MM.1S (cell line): ENCODE measurements around the gene GRID2IP.

Experiments
- DNase-seq: peaks from one replicate; pipeline ENCODE4 v3.0.0-alpha.2; 2015
- H2AFZ ChIP-seq: fragments of 300-600 bp; sonication (generic); 2 replicates; pipeline ENCODE4 v1.6.0; 2016; ENCODE audit warnings: antibody characterized with exemption, low read length
- H3F3A ChIP-seq: fragments of 300-600 bp; sonication (generic); 2 replicates; pipeline ENCODE4 v1.6.1; 2016; ENCODE audit warnings: mild to moderate bottlenecking, antibody characterized with exemption, low read length, moderate library complexity, mixed read lengths; ENCODE audit not compliant: insufficient read depth
- H3K27ac ChIP-seq: fragments of 300-600 bp; sonication (generic); 2 replicates; pipeline ENCODE4 v1.5.1; 2016; ENCODE audit warnings: mild to moderate bottlenecking, low read length
- H3K27me3 ChIP-seq: fragments of 300-600 bp; sonication (generic); replicated peaks from 2 replicates; pipeline ENCODE4 v1.6.0; 2016; ENCODE audit warnings: low read length; ENCODE audit not compliant: insufficient read depth
- H3K36me3 ChIP-seq: fragments of 300-600 bp; sonication (generic); replicated peaks from 2 replicates; pipeline ENCODE4 v1.6.1; 2016; ENCODE audit warnings: mild to moderate bottlenecking, low read length, mixed read lengths; ENCODE audit not compliant: insufficient read depth
- H3K4me1 ChIP-seq: fragments of 300-600 bp; sonication (generic); 2 replicates; pipeline ENCODE4 v1.6.1; 2016; ENCODE audit warnings: low read length, mixed read lengths
- H3K4me2 ChIP-seq: fragments of 300-600 bp; sonication (generic); 2 replicates; pipeline ENCODE4 v1.6.0; 2016; ENCODE audit warnings: low read depth, low read length
- H3K4me3 ChIP-seq: fragments of 300-600 bp; sonication (generic); 2 replicates; pipeline ENCODE4 v1.5.1; 2016; ENCODE audit warnings: low read length, mixed read lengths
- H3K79me2 ChIP-seq: fragments of 300-600 bp; sonication (generic); 2 replicates; pipeline ENCODE4 v1.6.1; 2016; ENCODE audit warnings: mixed run types, low read length, mixed read lengths
- H3K9ac ChIP-seq: fragments of 300-600 bp; sonication (generic); 2 replicates; pipeline ENCODE4 v1.6.1; 2016; ENCODE audit warnings: low read length, mixed read lengths
- H3K9me2 ChIP-seq: fragments of 300-600 bp; sonication (generic); replicated peaks from 2 replicates; pipeline ENCODE4 v1.6.1; 2016; ENCODE audit warnings: mild to moderate bottlenecking, low read length, mixed read lengths; ENCODE audit not compliant: insufficient read depth
- H3K9me3 ChIP-seq: fragments of 300-600 bp; sonication (generic); replicated peaks from 2 replicates; pipeline ENCODE4 v1.6.1; 2016; ENCODE audit warnings: mild to moderate bottlenecking, low read length, mixed read lengths; ENCODE audit not compliant: insufficient read depth
- H4K20me1 ChIP-seq: fragments of 300-600 bp; sonication (generic); 2 replicates; pipeline ENCODE4 v1.6.1; 2016; ENCODE audit warnings: mild to moderate bottlenecking, low read length, moderate library complexity, mixed read lengths; ENCODE audit not compliant: insufficient read depth
- CTCF ChIP-seq: fragments of 300-600 bp; sonication (generic); IDR thresholded peaks from 2 replicates; pipeline ENCODE4 v1.5.1; 2016; ENCODE audit warnings: antibody characterized with exemption, low read length, mixed read lengths
- EZH2 ChIP-seq: fragments of 300-600 bp; sonication (generic); optimal IDR thresholded peaks from 2 replicates; pipeline ENCODE3; 2017; ENCODE audit warnings: low read depth, mild to moderate bottlenecking, antibody characterized with exemption, low read length, mixed read lengths
- EZH2phosphoT487 ChIP-seq: fragments of 300-600 bp; sonication (generic); IDR thresholded peaks from 2 replicates; pipeline ENCODE4 v1.6.1; 2018; ENCODE audit warnings: antibody characterized with exemption, low read length

Gene GRID2IP

GRCh38 chr7:6510476-6511133, 40.7 kb downstream of the GRID2IP start:
- H3K9me2 ChIP-seq: no peaks in the 10 kb centered on the region
- H3K27me3 ChIP-seq: no peaks in the 10 kb centered on the region
- no peaks in the 10 kb centered on the region for H3K9me3 ChIP-seq
- H3K9ac ChIP-seq: no peak overlapping the region
- no peaks in the 10 kb centered on the region for H3K79me2 ChIP-seq
- no peaks in the 10 kb centered on the region for H3K4me1 ChIP-seq
- no peak overlapping the region for H3K4me3 ChIP-seq
- no peaks in the 10 kb centered on the region for H3K36me3 ChIP-seq
- H3K27ac ChIP-seq: no peak overlapping the region
- no peak overlapping the region for H2AFZ ChIP-seq
- no peak for TF ChIP-seq CTCF
- TF ChIP-seq EZH2phosphoT487: no peak
- TF ChIP-seq EZH2: no peak
- no peak overlapping the region for H3K4me2 ChIP-seq
- no peak for DNase-seq
- no peaks in the 10 kb centered on the region for H3F3A ChIP-seq
- H4K20me1 ChIP-seq: no peaks in the 10 kb centered on the region

- Histone ChIP-seq H3K4me3 (no peak overlapping the region), H4K20me1 (no peaks in the 10 kb centered on the region), H3K4me1 (peaks cover 4% of the 10 kb centered on the region; the same call in 1 of the 2 replicates), H3K27ac (no peak overlapping the region), H2AFZ (no peak overlapping the region), H3K4me2 (no peak overlapping the region), H3K9me3 (no peaks in the 10 kb centered on the region), H3K79me2 (no peaks in the 10 kb centered on the region), H3K36me3 (no peaks in the 10 kb centered on the region), H3K9ac (no peak overlapping the region), H3K9me2 (no peaks in the 10 kb centered on the region), H3F3A (0 out of 2 replicates have a peak, but pooled peaks cover 4% of the 10 kb centered on the region), H3K27me3 (no peaks in the 10 kb centered on the region)
- TF ChIP-seq EZH2 (no peak), EZH2phosphoT487 (no peak), CTCF (no peak)
- no peak for DNase-seq
Measured at GRCh38 chr7:6508950-6509349, 42.3 kb downstream of the GRID2IP start.

- Histone ChIP-seq H3K27ac (no peak overlapping the region), H3K79me2 (no peaks in the 10 kb centered on the region), H3K4me1 (peaks cover 4% of the 10 kb centered on the region; the same call in 1 of the 2 replicates), H3K4me3 (no peak overlapping the region), H4K20me1 (no peaks in the 10 kb centered on the region), H3K9me3 (no peaks in the 10 kb centered on the region), H3K27me3 (no peaks in the 10 kb centered on the region), H3K4me2 (no peak overlapping the region), H3K9ac (no peak overlapping the region), H3K36me3 (no peaks in the 10 kb centered on the region), H3K9me2 (no peaks in the 10 kb centered on the region), H2AFZ (no peak overlapping the region), H3F3A (peaks cover 6% of the 10 kb centered on the region; the same call in 1 of the 2 replicates)
- DNase-seq: no peak
- TF ChIP-seq EZH2 (no peak), CTCF (no peak), EZH2phosphoT487 (no peak)
Measured at GRCh38 chr7:6508539-6508938, 42.7 kb downstream of the GRID2IP start.
